GM23338 (cell line): ENCODE data around the gene CCDC57.

Source experiments
- EZH2 ChIP-seq: fragments of 200-600 bp; sonication (generic); IDR thresholded peaks from one replicate; pipeline ENCODE4 v1.8.0; 2017; ENCODE audit warnings: antibody characterized with exemption, mild to moderate bottlenecking, low read depth; ENCODE audit not compliant: unreplicated experiment
- EZH2phosphoT487 ChIP-seq: fragments of 200-600 bp; sonication (generic); IDR thresholded peaks from one replicate; pipeline ENCODE4 v1.8.1; 2018; ENCODE audit warnings: antibody characterized with exemption; ENCODE audit not compliant: unreplicated experiment
- JUNB ChIP-seq: IDR thresholded peaks from one replicate; pipeline ENCODE4 v1.6.1; 2016; ENCODE audit warnings: antibody characterized with exemption; ENCODE audit not compliant: unreplicated experiment
- NANOG ChIP-seq: IDR thresholded peaks from 2 replicates; pipeline ENCODE4 v1.6.1; 2016; ENCODE audit warnings: antibody characterized with exemption, borderline replicate concordance
- POLR2AphosphoS5 ChIP-seq: IDR thresholded peaks from 2 replicates; pipeline ENCODE4 v1.6.1; 2016; ENCODE audit warnings: antibody characterized with exemption, low read depth
- STAT1 ChIP-seq: IDR thresholded peaks from one replicate; pipeline ENCODE4 v1.6.1; 2016; ENCODE audit warnings: antibody characterized with exemption; ENCODE audit not compliant: unreplicated experiment
- ZNF114 ChIP-seq: fragments of 250-450 bp; sonication (Bioruptor Pico); IDR thresholded peaks from 2 replicates; pipeline ENCODE4 v1.5.0; 2020; ENCODE audit warnings: mild to moderate bottlenecking, moderate library complexity
- ZNF331 ChIP-seq: fragments of 250-450 bp; sonication (Bioruptor Pico); IDR thresholded peaks from 2 replicates; pipeline ENCODE4 v1.5.0; 2020; ENCODE audit warnings: low read depth, mild to moderate bottlenecking, moderate library complexity
- TF ChIP-seq, protein P1 (sequence below), 2 experiments: fragments of 200-600 bp in 1 of 2; sonication (generic) in 1 of 2; conservative IDR thresholded peaks; 2 replicates each; pipeline versions ENCODE4 v1.5.1 to v1.6.1; 2016 to 2017; ENCODE audit warnings: antibody characterized with exemption in 2 of 2, low read depth in 2 of 2, mild to moderate bottlenecking in 2 of 2, moderate library complexity in 1 of 2
- TF ChIP-seq, protein P2 (sequence below): IDR thresholded peaks from one replicate; pipeline ENCODE4 v1.6.1; 2018; ENCODE audit warnings: antibody characterized with exemption; ENCODE audit not compliant: unreplicated experiment
- TF ChIP-seq, protein P3 (sequence below): IDR thresholded peaks from 2 replicates; pipeline ENCODE4 v1.6.1; 2016; ENCODE audit warnings: antibody characterized with exemption

DNA sequence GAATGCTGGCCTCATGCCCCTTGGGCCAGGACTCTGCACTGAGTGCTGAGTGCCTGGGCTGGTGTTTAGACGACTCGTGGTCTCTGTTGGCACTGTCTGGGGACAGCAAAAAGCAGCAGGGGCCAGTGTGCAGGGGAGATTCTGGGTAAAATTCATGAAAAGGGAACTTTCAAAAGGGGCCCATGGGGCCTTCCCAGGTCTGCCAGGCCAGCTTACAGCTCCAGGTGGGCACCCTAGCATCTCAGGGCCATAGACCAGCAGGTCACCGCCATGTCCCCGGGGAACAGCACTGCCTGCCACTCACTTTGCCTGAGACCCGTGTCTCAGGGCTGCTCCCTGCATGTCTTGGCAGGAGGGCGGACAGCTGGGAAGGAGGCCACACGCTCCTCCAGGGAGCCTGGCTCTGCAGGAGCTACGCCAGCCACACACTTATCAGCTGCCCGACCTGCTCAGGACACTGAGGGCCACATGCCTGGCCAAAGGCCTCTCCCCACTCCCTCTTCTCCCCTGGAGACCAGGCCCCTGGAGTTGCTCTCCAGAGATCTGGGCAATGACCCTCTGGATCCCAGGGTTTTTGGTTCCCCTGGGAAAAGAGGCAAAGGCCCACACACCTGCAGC lies 105.8 kb downstream of the CCDC57 start:
- TF ChIP-seq EZH2phosphoT487: no peak
- TF ChIP-seq, protein P1, sequence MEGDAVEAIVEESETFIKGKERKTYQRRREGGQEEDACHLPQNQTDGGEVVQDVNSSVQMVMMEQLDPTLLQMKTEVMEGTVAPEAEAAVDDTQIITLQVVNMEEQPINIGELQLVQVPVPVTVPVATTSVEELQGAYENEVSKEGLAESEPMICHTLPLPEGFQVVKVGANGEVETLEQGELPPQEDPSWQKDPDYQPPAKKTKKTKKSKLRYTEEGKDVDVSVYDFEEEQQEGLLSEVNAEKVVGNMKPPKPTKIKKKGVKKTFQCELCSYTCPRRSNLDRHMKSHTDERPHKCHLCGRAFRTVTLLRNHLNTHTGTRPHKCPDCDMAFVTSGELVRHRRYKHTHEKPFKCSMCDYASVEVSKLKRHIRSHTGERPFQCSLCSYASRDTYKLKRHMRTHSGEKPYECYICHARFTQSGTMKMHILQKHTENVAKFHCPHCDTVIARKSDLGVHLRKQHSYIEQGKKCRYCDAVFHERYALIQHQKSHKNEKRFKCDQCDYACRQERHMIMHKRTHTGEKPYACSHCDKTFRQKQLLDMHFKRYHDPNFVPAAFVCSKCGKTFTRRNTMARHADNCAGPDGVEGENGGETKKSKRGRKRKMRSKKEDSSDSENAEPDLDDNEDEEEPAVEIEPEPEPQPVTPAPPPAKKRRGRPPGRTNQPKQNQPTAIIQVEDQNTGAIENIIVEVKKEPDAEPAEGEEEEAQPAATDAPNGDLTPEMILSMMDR (conservative IDR thresholded peaks at IDR 0.05; ENCODE audit: low read depth in 2 of 2): no peak
- TF ChIP-seq, protein P2, sequence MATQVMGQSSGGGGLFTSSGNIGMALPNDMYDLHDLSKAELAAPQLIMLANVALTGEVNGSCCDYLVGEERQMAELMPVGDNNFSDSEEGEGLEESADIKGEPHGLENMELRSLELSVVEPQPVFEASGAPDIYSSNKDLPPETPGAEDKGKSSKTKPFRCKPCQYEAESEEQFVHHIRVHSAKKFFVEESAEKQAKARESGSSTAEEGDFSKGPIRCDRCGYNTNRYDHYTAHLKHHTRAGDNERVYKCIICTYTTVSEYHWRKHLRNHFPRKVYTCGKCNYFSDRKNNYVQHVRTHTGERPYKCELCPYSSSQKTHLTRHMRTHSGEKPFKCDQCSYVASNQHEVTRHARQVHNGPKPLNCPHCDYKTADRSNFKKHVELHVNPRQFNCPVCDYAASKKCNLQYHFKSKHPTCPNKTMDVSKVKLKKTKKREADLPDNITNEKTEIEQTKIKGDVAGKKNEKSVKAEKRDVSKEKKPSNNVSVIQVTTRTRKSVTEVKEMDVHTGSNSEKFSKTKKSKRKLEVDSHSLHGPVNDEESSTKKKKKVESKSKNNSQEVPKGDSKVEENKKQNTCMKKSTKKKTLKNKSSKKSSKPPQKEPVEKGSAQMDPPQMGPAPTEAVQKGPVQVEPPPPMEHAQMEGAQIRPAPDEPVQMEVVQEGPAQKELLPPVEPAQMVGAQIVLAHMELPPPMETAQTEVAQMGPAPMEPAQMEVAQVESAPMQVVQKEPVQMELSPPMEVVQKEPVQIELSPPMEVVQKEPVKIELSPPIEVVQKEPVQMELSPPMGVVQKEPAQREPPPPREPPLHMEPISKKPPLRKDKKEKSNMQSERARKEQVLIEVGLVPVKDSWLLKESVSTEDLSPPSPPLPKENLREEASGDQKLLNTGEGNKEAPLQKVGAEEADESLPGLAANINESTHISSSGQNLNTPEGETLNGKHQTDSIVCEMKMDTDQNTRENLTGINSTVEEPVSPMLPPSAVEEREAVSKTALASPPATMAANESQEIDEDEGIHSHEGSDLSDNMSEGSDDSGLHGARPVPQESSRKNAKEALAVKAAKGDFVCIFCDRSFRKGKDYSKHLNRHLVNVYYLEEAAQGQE: no peak
- no peak; the same call in 1 of the 2 replicates for TF ChIP-seq POLR2AphosphoS5
- no peak for TF ChIP-seq ZNF114 (CRISPR knock-in tag)
- TF ChIP-seq EZH2: no peak
- no peak for TF ChIP-seq NANOG
- TF ChIP-seq, protein P3, sequence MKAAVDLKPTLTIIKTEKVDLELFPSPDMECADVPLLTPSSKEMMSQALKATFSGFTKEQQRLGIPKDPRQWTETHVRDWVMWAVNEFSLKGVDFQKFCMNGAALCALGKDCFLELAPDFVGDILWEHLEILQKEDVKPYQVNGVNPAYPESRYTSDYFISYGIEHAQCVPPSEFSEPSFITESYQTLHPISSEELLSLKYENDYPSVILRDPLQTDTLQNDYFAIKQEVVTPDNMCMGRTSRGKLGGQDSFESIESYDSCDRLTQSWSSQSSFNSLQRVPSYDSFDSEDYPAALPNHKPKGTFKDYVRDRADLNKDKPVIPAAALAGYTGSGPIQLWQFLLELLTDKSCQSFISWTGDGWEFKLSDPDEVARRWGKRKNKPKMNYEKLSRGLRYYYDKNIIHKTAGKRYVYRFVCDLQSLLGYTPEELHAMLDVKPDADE: no peak
- no peak for TF ChIP-seq STAT1
- no peak for TF ChIP-seq ZNF331
- TF ChIP-seq JUNB: no peak
